GM13977 (cell line): ENCODE data around the gene GINS2.

Experiments
- DNase-seq: peaks from one replicate; pipeline ENCODE4 v3.0.0; 2012; ENCODE audit warnings: low spot score
- CTCF ChIP-seq: IDR thresholded peaks from 2 replicates; pipeline ENCODE4 v1.5.1; 2012; ENCODE audit warnings: mild to moderate bottlenecking, control low read depth; ENCODE audit not compliant: insufficient read depth; ENCODE audit errors: extremely low read depth, missing control alignments
- in situ Hi-C: fragments of 300-500 bp; cut with MboI; formaldehyde crosslinking; loops from one replicate; pipeline ENCODE4 v1.12.0; 2022; ENCODE audit warnings: low sequenced_read_pairs, low pct_unique_long_range_greater_than_20kb, mixed read lengths, inconsistent platforms; ENCODE audit not compliant: unreplicated experiment

The GINS2 gene

GRCh38 chr16:85686912-85687591 is 1.7 kb downstream of the GINS2 start:
- in situ Hi-C loops: no loop called here
- no peak for TF ChIP-seq CTCF
- DNase-seq: no peak

DNA sequence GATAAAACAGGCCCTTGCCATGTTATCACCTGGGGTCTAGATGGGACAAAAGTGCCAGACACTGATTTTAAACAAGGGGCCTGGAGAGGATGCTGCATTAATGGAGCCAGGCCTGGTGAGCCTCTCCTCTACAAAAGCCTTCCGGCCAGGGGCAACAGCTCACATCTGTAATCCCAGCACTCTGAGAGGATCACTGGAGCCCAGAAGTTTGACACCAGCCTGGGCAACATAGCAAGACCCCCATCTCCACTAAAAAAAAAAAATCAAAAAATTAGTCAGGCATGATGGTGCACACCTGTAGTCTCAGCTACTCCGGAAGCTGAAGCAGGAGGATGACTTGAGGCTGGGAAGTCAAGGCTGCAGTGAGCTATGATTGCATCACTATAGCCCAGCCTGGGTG is 3.5 kb downstream of the GINS2 start:
- in situ Hi-C loops: no loop called here
- no peak for DNase-seq
- no peak for TF ChIP-seq CTCF

GRCh38 chr16:85683363-85683762 is 5.4 kb downstream of the GINS2 start:
- in situ Hi-C loops: no loop called here
- no peak for DNase-seq
- TF ChIP-seq CTCF: no peak

DNA sequence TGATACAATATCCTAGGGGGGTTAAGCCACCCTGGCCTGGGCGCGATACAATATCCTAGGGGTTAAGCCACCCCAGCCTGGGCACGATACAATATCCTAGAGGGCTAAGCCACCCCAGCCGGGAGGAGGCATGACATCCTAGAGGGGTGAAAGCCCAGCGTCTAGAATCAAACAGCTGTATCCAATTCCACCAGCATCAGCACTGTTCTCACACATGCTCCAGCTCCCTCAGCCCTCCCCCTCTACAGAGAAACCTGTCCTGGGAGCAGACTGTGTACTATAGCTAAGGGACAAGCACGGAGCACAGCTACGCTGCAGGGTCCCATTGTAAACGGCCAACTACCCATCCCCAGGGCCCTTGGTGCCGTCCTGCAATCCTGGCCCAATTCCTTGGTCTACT is 6.2 kb downstream of the GINS2 start:
- DNase-seq: no peak
- TF ChIP-seq CTCF: no peak
- in situ Hi-C loops: no loop called here

DNA sequence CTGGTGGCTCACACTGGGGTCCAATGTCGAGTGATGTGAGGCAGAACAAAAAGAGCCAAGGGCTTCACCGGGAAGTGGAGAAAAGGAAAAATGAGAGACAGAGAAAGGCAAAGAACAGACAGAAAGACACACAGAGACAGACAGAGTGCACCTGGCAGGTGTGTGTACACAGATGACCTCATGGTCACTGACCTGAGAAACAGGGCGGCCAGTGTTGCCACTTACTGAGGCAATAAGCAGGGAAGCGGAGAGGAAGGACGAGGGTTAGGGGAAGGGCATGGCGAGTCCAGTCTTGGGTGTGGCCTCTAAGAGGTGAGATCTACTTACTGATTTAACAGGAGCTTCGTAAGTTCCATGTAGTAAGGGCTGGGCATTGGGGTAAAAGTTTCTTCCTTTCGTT is 7.5 kb downstream of the GINS2 start:
- in situ Hi-C loops: no loop called here
- no peak for TF ChIP-seq CTCF
- no peak for DNase-seq

- in situ Hi-C loops: no loop called here
- TF ChIP-seq CTCF: no peak
- no peak for DNase-seq
Observed at GRCh38 chr16:85680352-85680944, 8.3 kb downstream of the GINS2 start.
